A673 (cell line): Measurements from ENCODE around the gene NPFFR2.

Experiments used
- EZH2 ChIP-seq: fragments of 200-600 bp; sonication (generic); IDR thresholded peaks from 2 replicates; pipeline ENCODE4 v1.6.1; 2017; ENCODE audit warnings: borderline replicate concordance, low read depth, mild to moderate bottlenecking, mixed read lengths, antibody characterized with exemption, low read length; ENCODE audit not compliant: poor library complexity, severe bottlenecking
- TF ChIP-seq, protein P1 (sequence below): fragments of 300-800, 200-600 bp; sonication (generic); conservative IDR thresholded peaks from 2 replicates; pipeline ENCODE4 v1.5.1; 2017; ENCODE audit warnings: low read depth, mild to moderate bottlenecking, antibody characterized with exemption, low read length, moderate library complexity, mixed read lengths

DNA sequence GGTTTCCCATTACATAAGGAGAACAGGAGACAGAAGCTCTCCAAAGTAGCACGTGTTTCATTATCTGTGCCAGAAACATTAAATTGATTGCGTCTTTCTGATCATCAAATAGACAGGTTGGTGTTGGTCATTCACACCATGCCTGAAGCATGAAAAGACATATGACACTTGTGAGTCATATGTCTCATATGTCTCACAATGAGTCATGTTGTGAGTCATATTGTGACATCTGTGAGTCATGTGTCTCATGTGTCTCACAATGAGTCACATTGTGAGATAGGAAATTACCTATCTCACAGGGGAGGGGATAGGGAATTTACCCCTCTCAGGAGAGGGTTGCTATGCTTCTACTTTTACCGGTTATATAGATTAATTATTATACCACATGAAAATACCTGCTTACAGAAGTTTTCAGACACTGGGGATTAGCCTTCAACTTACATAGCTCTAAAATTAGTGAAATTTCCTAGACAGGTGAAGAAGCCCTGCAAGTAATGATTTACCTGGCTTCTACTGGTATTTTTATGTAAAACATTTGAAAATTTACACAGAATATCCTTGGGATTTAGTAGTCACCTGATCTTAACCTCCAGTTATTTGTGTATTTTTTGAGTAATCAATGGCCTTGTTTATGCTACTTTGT lies 80.8 kb downstream of the NPFFR2 start:
- TF ChIP-seq, protein P1, sequence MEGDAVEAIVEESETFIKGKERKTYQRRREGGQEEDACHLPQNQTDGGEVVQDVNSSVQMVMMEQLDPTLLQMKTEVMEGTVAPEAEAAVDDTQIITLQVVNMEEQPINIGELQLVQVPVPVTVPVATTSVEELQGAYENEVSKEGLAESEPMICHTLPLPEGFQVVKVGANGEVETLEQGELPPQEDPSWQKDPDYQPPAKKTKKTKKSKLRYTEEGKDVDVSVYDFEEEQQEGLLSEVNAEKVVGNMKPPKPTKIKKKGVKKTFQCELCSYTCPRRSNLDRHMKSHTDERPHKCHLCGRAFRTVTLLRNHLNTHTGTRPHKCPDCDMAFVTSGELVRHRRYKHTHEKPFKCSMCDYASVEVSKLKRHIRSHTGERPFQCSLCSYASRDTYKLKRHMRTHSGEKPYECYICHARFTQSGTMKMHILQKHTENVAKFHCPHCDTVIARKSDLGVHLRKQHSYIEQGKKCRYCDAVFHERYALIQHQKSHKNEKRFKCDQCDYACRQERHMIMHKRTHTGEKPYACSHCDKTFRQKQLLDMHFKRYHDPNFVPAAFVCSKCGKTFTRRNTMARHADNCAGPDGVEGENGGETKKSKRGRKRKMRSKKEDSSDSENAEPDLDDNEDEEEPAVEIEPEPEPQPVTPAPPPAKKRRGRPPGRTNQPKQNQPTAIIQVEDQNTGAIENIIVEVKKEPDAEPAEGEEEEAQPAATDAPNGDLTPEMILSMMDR = no peak
- no peak for TF ChIP-seq EZH2
